Fibroblast of lung (primary cell): ENCODE results near the gene NUP98. TPM values are rescaled to one million over a fixed set of nuclear protein-coding genes. Genes with fewer than 3 reads are reported as not detected.

Experiments used
- DNase-seq, 2 donors: peaks; one replicate each; pipeline versions ENCODE4 v3.0.0 to v3.0.0-alpha.2; 2010; ENCODE audit warnings: low read depth in 2 of 2
- H2AFZ ChIP-seq: 2 replicates; pipeline ENCODE4 v1.5.1; 2012; ENCODE audit warnings: low read length, control low read depth, inconsistent platforms
- H3K27ac ChIP-seq: 2 replicates; pipeline ENCODE4 v1.5.1; 2011; ENCODE audit warnings: low read length, control low read depth; ENCODE audit not compliant: insufficient read depth
- H3K27me3 ChIP-seq: 2 replicates; pipeline ENCODE4 v1.5.1; 2011; ENCODE audit warnings: mild to moderate bottlenecking, low read length; ENCODE audit not compliant: control insufficient read depth, insufficient read depth
- H3K36me3 ChIP-seq: 2 replicates; pipeline ENCODE4 v1.5.1; 2011; ENCODE audit warnings: low read length; ENCODE audit not compliant: control insufficient read depth, insufficient read depth
- H3K4me1 ChIP-seq: 2 replicates; pipeline ENCODE4 v1.5.1; 2011; ENCODE audit warnings: low read length; ENCODE audit not compliant: control insufficient read depth, insufficient read depth; ENCODE audit errors: extremely low read depth
- H3K4me2 ChIP-seq: 2 replicates; pipeline ENCODE4 v1.5.1; 2011; ENCODE audit warnings: low read length, control low read depth; ENCODE audit not compliant: insufficient read depth; ENCODE audit errors: extremely low read depth
- H3K4me3 ChIP-seq, 4 experiments: fragments of 200-600 bp in 1 of 4; sonication (generic) in 1 of 4; replicated peaks in 1 of 4; 2 replicates each; pipeline ENCODE4 v1.5.1; 2011 to 2016; ENCODE audit warnings: low read length in 4 of 4, low read depth in 3 of 4, mild to moderate bottlenecking in 3 of 4, control low read depth in 2 of 4, inconsistent platforms in 1 of 4, mixed read lengths in 1 of 4; ENCODE audit not compliant: insufficient read depth in 1 of 4; ENCODE audit errors: control extremely low read depth in 1 of 4
- H3K79me2 ChIP-seq: 2 replicates; pipeline ENCODE4 v1.5.1; 2012; ENCODE audit warnings: mild to moderate bottlenecking, low read length, inconsistent platforms; ENCODE audit not compliant: control insufficient read depth, insufficient read depth
- H3K9ac ChIP-seq: 2 replicates; pipeline ENCODE4 v1.5.1; 2011; ENCODE audit warnings: mild to moderate bottlenecking, low read length, control low read depth; ENCODE audit not compliant: insufficient read depth
- H3K9me3 ChIP-seq: 2 replicates; pipeline ENCODE4 v1.5.1; 2012; ENCODE audit warnings: low read depth, low read length; ENCODE audit not compliant: control insufficient read depth, insufficient read depth
- H4K20me1 ChIP-seq: 2 replicates; pipeline ENCODE4 v1.5.1; 2011; ENCODE audit warnings: low read length; ENCODE audit not compliant: control insufficient read depth, insufficient read depth; ENCODE audit errors: extremely low read depth
- CTCF ChIP-seq, 2 donors: IDR thresholded peaks in 1 of 2; conservative IDR thresholded peaks in 1 of 2; 1 replicate in 1 of 2; 2 replicates in 1 of 2; pipeline ENCODE4 v1.5.1; 2011 to 2012; ENCODE audit warnings: low read length in 2 of 2, control low read depth in 1 of 2, inconsistent platforms in 1 of 2, low read depth in 1 of 2, mild to moderate bottlenecking in 1 of 2
- EZH2 ChIP-seq: IDR thresholded peaks from 2 replicates; pipeline ENCODE4 v1.5.1; 2012; ENCODE audit warnings: low read length, control low read depth, mild to moderate bottlenecking; ENCODE audit errors: missing control alignments
- polyA plus RNA-seq, 2 donors: library from polyadenylated mRNA; depleted of rRNA in 1 of 2; stranded (reverse) in 1 of 2; unstranded in 1 of 2; fragments of >200 nt; gene quantifications; 2 replicates each; pipeline ENCODE4 v1.2.1, GENCODE V29; 2011 to 2012; ENCODE audit warnings: missing spikeins in 1 of 2
- total RNA-seq: library from RNA; depleted of rRNA; stranded (reverse); fragments of >200 nt; gene quantifications from 2 replicates; pipeline ENCODE4 v1.2.1, GENCODE V29; 2014

NUP98 gene
- total and polyA plus RNA-seq, 2 donors (not counting 1 experiment from before 2014, with no cell fraction given): 60.6 to 99.6 TPM

- Histone ChIP-seq H3K79me2 (no peaks in the 10 kb centered on the region), H3K4me3 (no peak overlapping the region), H3K4me1 (no peaks in the 10 kb centered on the region), H2AFZ (no peak overlapping the region), H3K36me3 (no peaks in the 10 kb centered on the region), H3K9me3 (no peaks in the 10 kb centered on the region), H3K27ac (no peak overlapping the region), H3K9ac (no peak overlapping the region), H3K4me2 (no peak overlapping the region), H3K27me3 (peaks cover 4% of the 10 kb centered on the region), H4K20me1 (no peaks in the 10 kb centered on the region)
- TF ChIP-seq CTCF (conservative IDR thresholded peaks at IDR 0.05 in 1 of 2, IDR thresholded peaks at IDR 0.05 in 1 of 2; ENCODE audit: low read depth in 1 of 2, low read length in 2 of 2) (no peak), EZH2 (no peak)
- DNase-seq: no peak
These were observed 157.5 kb downstream of the NUP98 start for GRCh38 chr11:3639841-3640240.

- Histone ChIP-seq H3K9ac (no peak overlapping the region), H4K20me1 (no peaks in the 10 kb centered on the region), H3K27ac (no peak overlapping the region), H2AFZ (no peak overlapping the region), H3K27me3 (peaks cover 2% of the 10 kb centered on the region), H3K36me3 (no peaks in the 10 kb centered on the region), H3K9me3 (no peaks in the 10 kb centered on the region), H3K4me3 (no peak overlapping the region), H3K4me2 (no peak overlapping the region), H3K4me1 (no peaks in the 10 kb centered on the region), H3K79me2 (no peaks in the 10 kb centered on the region)
- TF ChIP-seq EZH2 (no peak), CTCF (conservative IDR thresholded peaks at IDR 0.05 in 1 of 2, IDR thresholded peaks at IDR 0.05 in 1 of 2; ENCODE audit: low read depth in 1 of 2, low read length in 2 of 2) (no peak)
- DNase-seq: no peak
These were observed 158.8 kb downstream of the NUP98 start for GRCh38 chr11:3638513-3638912.

GRCh38 chr11:3637201-3637600 is 160.2 kb downstream of the NUP98 start:
- Histone ChIP-seq H3K79me2 (no peaks in the 10 kb centered on the region), H3K9ac (no peak overlapping the region), H3K4me3 (no peak overlapping the region), H3K27me3 (no peaks in the 10 kb centered on the region), H3K9me3 (no peaks in the 10 kb centered on the region), H4K20me1 (no peaks in the 10 kb centered on the region), H3K4me2 (no peak overlapping the region), H3K36me3 (no peaks in the 10 kb centered on the region), H3K4me1 (no peaks in the 10 kb centered on the region), H3K27ac (no peak overlapping the region), H2AFZ (no peak overlapping the region)
- no peak for DNase-seq
- TF ChIP-seq EZH2: no peak
- TF ChIP-seq CTCF (conservative IDR thresholded peaks at IDR 0.05 in 1 of 2, IDR thresholded peaks at IDR 0.05 in 1 of 2; ENCODE audit: low read depth in 1 of 2, low read length in 2 of 2): no peak
